ENCODE measurements around the gene GAB1. TPM values are rescaled to one million over a fixed set of nuclear protein-coding genes. Genes with fewer than 3 reads are reported as not detected.

GAB1 gene
- total RNA-seq, 1 experiment from 2014 or later, result 15.3 TPM

- Histone ChIP-seq H4K5ac (ENCODE audit: insufficient read length, low read depth, low read length) (no peak overlapping the region), H2BK15ac (ENCODE audit: low read depth, low read length) (no peak overlapping the region), H4K91ac (ENCODE audit: insufficient read length, low read depth, low read length) (no peak overlapping the region), H3K79me2 (ENCODE audit: insufficient read depth, low read length) (no peaks in the 10 kb centered on the region), H3K27ac (ENCODE audit: insufficient read length, low read depth, low read length) (no peak overlapping the region), H2AK5ac (ENCODE audit: insufficient read length, low read length) (no peak overlapping the region), H3T11ph (ENCODE audit: low read length) (no peak overlapping the region), H3K56ac (ENCODE audit: insufficient read length, low read depth, low read length) (no peak overlapping the region), H3K9ac (ENCODE audit: extremely low read depth, insufficient read length, low read length) (no peak overlapping the region), H4K8ac (replicated peaks; ENCODE audit: insufficient read length, low read depth, low read length) (no peak overlapping the region), H3K4ac (ENCODE audit: low read depth, low read length) (no peak overlapping the region), H3K79me1 (ENCODE audit: insufficient read depth, low read depth, low read length, poor library complexity, severe bottlenecking) (no peaks in the 10 kb centered on the region), H4K20me1 (ENCODE audit: control insufficient read depth, insufficient read depth, insufficient read length) (no peaks in the 10 kb centered on the region), H3K4me1 (ENCODE audit: insufficient read depth, low read length) (no peaks in the 10 kb centered on the region; the same call in 1 of the 2 replicates), H2BK5ac (ENCODE audit: insufficient read length, low read length) (no peak overlapping the region), H2BK120ac (ENCODE audit: low read depth, low read length, poor library complexity, severe bottlenecking) (no peak overlapping the region), H3K23ac (ENCODE audit: insufficient read length, low read depth, low read length) (no peak overlapping the region), H3K27me3 (ENCODE audit: insufficient read depth, low read length) (no peaks in the 10 kb centered on the region), H3K14ac (ENCODE audit: insufficient read depth, low read length) (no peak overlapping the region), H2BK12ac (ENCODE audit: insufficient read length, low read depth, low read length) (no peak overlapping the region), H3K9me3 (ENCODE audit: control insufficient read depth, low read depth, low read length) (no peaks in the 10 kb centered on the region), H3K4me2 (ENCODE audit: insufficient read depth, insufficient read length, low read length) (no peak overlapping the region), H2BK20ac (ENCODE audit: low read depth, low read length, poor library complexity, severe bottlenecking) (no peak overlapping the region), H3K23me2 (ENCODE audit: insufficient read length, low read depth, low read length, poor library complexity, severe bottlenecking) (no peaks in the 10 kb centered on the region), H2AFZ (ENCODE audit: low read length) (no peak overlapping the region), H3K18ac (ENCODE audit: insufficient read length, low read depth, low read length) (no peak overlapping the region)
- Mint-ChIP-seq H3K27ac (no peak overlapping the region), H3K27me3 (ENCODE audit: low read depth) (no peaks in the 10 kb centered on the region), H3K36me3 (ENCODE audit: insufficient read depth in 1 of 3, low read depth in 3 of 3) (peaks cover 5 to 13% (median 12%) of the 10 kb centered on the region in 3 experiments; a peak in 6 of 7 replicates), H3K4me1 (peaks cover 32 to 34% of the 10 kb centered on the region in 2 experiments), H3K4me3 (no peak overlapping the region), H3K9me3 (peaks cover 0 to under 1% of the 10 kb centered on the region in 2 experiments; a peak in 3 of 5 replicates)
- WGBS (ENCODE audit: extremely low coverage, insufficient read length, low lambda C conversion rate), result no CpG with 5 or more reads among the region's 1 CpG
- no peak for TF ChIP-seq CTCF (conservative IDR thresholded peaks at IDR 0.05)
- no peak for DNase-seq
These were observed 99.3 kb downstream of the GAB1 start for GRCh38 chr4:143435955-143436354.
